HepG2 (cell line): ENCODE data around the gene ORC4. TPM values are rescaled to one million over a fixed set of nuclear protein-coding genes. Genes with fewer than 3 reads are reported as not detected.

Source experiments
- DR1 ChIP-seq: sonication (generic); formaldehyde crosslinking; IDR thresholded peaks from 2 replicates; pipeline ENCODE4 v1.8.0; 2021; ENCODE audit warnings: mild to moderate bottlenecking, missing genetic modification reagents, inconsistent platforms
- EEA1 ChIP-seq: sonication (generic); formaldehyde crosslinking; IDR thresholded peaks from 2 replicates; pipeline ENCODE4 v1.5.1; 2020; ENCODE audit warnings: mild to moderate bottlenecking, missing genetic modification reagents, borderline replicate concordance
- HHEX ChIP-seq: IDR thresholded peaks from 2 replicates; pipeline ENCODE4 v1.6.1; 2016; ENCODE audit warnings: control low read depth
- JUN ChIP-seq: sonication (generic); formaldehyde crosslinking; IDR thresholded peaks from 2 replicates; pipeline ENCODE4 v1.4.0; 2020; ENCODE audit warnings: mild to moderate bottlenecking, missing genetic modification reagents
- KDM6A ChIP-seq: IDR thresholded peaks from 2 replicates; pipeline ENCODE4 v1.6.1; 2016; ENCODE audit warnings: low read depth
- LBX2 ChIP-seq: sonication (generic); formaldehyde crosslinking; IDR thresholded peaks from 2 replicates; pipeline ENCODE4 v1.5.0; 2020; ENCODE audit warnings: missing genetic modification reagents, mild to moderate bottlenecking, borderline replicate concordance
- NFKB2 ChIP-seq: sonication (generic); formaldehyde crosslinking; IDR thresholded peaks from 2 replicates; pipeline ENCODE4 v1.4.0; 2020; ENCODE audit warnings: missing genetic modification reagents, borderline replicate concordance
- NR0B2 ChIP-seq: sonication (generic); formaldehyde crosslinking; IDR thresholded peaks from 2 replicates; pipeline ENCODE4 v1.4.0; 2020; ENCODE audit warnings: mild to moderate bottlenecking, missing genetic modification reagents
- NR2F1 ChIP-seq, 2 experiments: fragments of 450-650 bp in 1 of 2; formaldehyde crosslinking in 1 of 2; IDR thresholded peaks; 2 replicates each; pipeline versions ENCODE4 v1.5.0 to v1.6.1; 2016 to 2020; ENCODE audit warnings: mild to moderate bottlenecking in 1 of 2, missing compliant biosample characterization in 1 of 2, missing genetic modification reagents in 1 of 2, moderate library complexity in 1 of 2
- POGZ ChIP-seq: sonication (generic); formaldehyde crosslinking; IDR thresholded peaks from 2 replicates; pipeline ENCODE4 v1.4.0; 2020; ENCODE audit warnings: mild to moderate bottlenecking, missing genetic modification reagents
- POLR2AphosphoS2 ChIP-seq: IDR thresholded peaks from 2 replicates; pipeline ENCODE4 v1.6.1; 2011; ENCODE audit warnings: low read depth, low read length, improper control_type of control experiment
- POLR2AphosphoS5 ChIP-seq: IDR thresholded peaks from 2 replicates; pipeline ENCODE4 v1.6.1; 2012; ENCODE audit warnings: low read depth, low read length
- RARG ChIP-seq: sonication (generic); formaldehyde crosslinking; IDR thresholded peaks from 2 replicates; pipeline ENCODE4 v1.4.0; 2020; ENCODE audit warnings: low read depth, mild to moderate bottlenecking, missing genetic modification reagents
- SYNCRIP ChIP-seq: fragments of 200-400 bp; formaldehyde crosslinking; IDR thresholded peaks from 2 replicates; pipeline ENCODE4 v1.6.1; 2018; ENCODE audit warnings: mild to moderate bottlenecking, low read depth, low read length; ENCODE audit not compliant: insufficient read depth
- ZBTB1 ChIP-seq: sonication (generic); formaldehyde crosslinking; IDR thresholded peaks from 2 replicates; pipeline ENCODE4 v1.4.0; 2020; ENCODE audit warnings: missing genetic modification reagents, borderline replicate concordance
- ZBTB34 ChIP-seq: sonication (generic); formaldehyde crosslinking; IDR thresholded peaks from 2 replicates; pipeline ENCODE4 v1.8.0; 2022; ENCODE audit warnings: mild to moderate bottlenecking, missing genetic modification reagents
- ZBTB37 ChIP-seq: sonication (generic); formaldehyde crosslinking; IDR thresholded peaks from 2 replicates; pipeline ENCODE4 v1.4.0; 2020; ENCODE audit warnings: mild to moderate bottlenecking, missing genetic modification reagents
- ZBTB7A ChIP-seq: sonication (generic); formaldehyde crosslinking; IDR thresholded peaks from 2 replicates; pipeline ENCODE4 v1.8.0; 2022; ENCODE audit warnings: mild to moderate bottlenecking, missing genetic modification reagents
- ZC3H4 ChIP-seq: sonication (generic); formaldehyde crosslinking; IDR thresholded peaks from 2 replicates; pipeline ENCODE4 v1.4.0; 2020; ENCODE audit warnings: missing genetic modification reagents, borderline replicate concordance
- ZNF124 ChIP-seq: sonication (generic); formaldehyde crosslinking; IDR thresholded peaks from 2 replicates; pipeline ENCODE4 v1.4.0; 2020; ENCODE audit warnings: missing genetic modification reagents
- ZNF230 ChIP-seq: sonication (generic); formaldehyde crosslinking; IDR thresholded peaks from 2 replicates; pipeline ENCODE4 v1.4.0; 2020; ENCODE audit warnings: mild to moderate bottlenecking, missing genetic modification reagents
- ZNF317 ChIP-seq: sonication (generic); formaldehyde crosslinking; IDR thresholded peaks from 2 replicates; pipeline ENCODE4 v1.5.0; 2020; ENCODE audit warnings: mild to moderate bottlenecking, missing genetic modification reagents
- ZNF44 ChIP-seq: sonication (generic); formaldehyde crosslinking; IDR thresholded peaks from 2 replicates; pipeline ENCODE4 v1.5.1; 2020; ENCODE audit warnings: mild to moderate bottlenecking, missing genetic modification reagents
- ZNF564 ChIP-seq: sonication (generic); formaldehyde crosslinking; IDR thresholded peaks from 2 replicates; pipeline ENCODE4 v1.8.1; 2023; ENCODE audit warnings: mild to moderate bottlenecking, missing genetic modification reagents
- ZNF703 ChIP-seq: sonication (generic); formaldehyde crosslinking; IDR thresholded peaks from 2 replicates; pipeline ENCODE4 v1.5.1; 2020; ENCODE audit warnings: missing genetic modification reagents, mild to moderate bottlenecking, moderate library complexity, borderline replicate concordance
- ZNF879 ChIP-seq: sonication (generic); formaldehyde crosslinking; IDR thresholded peaks from 2 replicates; pipeline ENCODE4 v1.8.1; 2023; ENCODE audit warnings: missing genetic modification reagents
- polyA plus RNA-seq, 8 experiments: library from polyadenylated mRNA; depleted of rRNA in 3 of 8; stranded (reverse) in 7 of 8; unstranded in 1 of 8; fragments of >200 nt; fragmentation: Illumina TruSeq in 4 of 8; extraction: Trizol in 4 of 8; gene quantifications; 2 replicates each; pipeline versions ENCODE4 v1.2.1 to v1.2.3, GENCODE V29; 2011 to 2016; ENCODE audit warnings: low read depth in 4 of 8, missing spikeins in 1 of 8, mixed read lengths in 1 of 8; ENCODE audit not compliant: insufficient read depth in 1 of 8
- total RNA-seq, 5 experiments: library from RNA; depleted of rRNA; stranded (reverse); fragments of >200 nt; fragmentation: Illumina TruSeq; extraction: Trizol; gene quantifications; 2 replicates each; pipeline ENCODE4 v1.2.3, GENCODE V29; 2016; ENCODE audit warnings: low read depth in 1 of 5

Gene ORC4
- total and polyA plus RNA-seq, 2 of the 13 experiments (the other 11 are each of a cell fraction or from before 2014, with no cell fraction given): 28.6 to 84.8 TPM

GRCh38 chr2:147927053-147927588 is 93.4 kb downstream of the ORC4 start (continued):
- TF ChIP-seq ZC3H4 (CRISPR knock-in tag) (no peak), JUN (peak; percentile 90), NR2F1 (CRISPR knock-in tag; IDR thresholded peaks at IDR 0.05) (peak in 1 of 2 experiments; percentile 35; a peak in 2 of 4 replicates), SYNCRIP (no peak), ZBTB34 (CRISPR knock-in tag) (peak; percentile 86; the same call in 1 of the 2 replicates), KDM6A (CRISPR knock-in tag) (peak; percentile 95), EEA1 (CRISPR knock-in tag) (no peak), ZNF564 (peak; percentile 45; the same call in 1 of the 2 replicates), DR1 (CRISPR knock-in tag) (no peak; the same call in 1 of the 2 replicates), ZNF230 (CRISPR knock-in tag) (no peak; the same call in 1 of the 2 replicates), ZBTB1 (CRISPR knock-in tag) (no peak), POLR2AphosphoS5 (no peak), RARG (CRISPR knock-in tag) (no peak), NR0B2 (CRISPR knock-in tag) (no peak), NFKB2 (CRISPR knock-in tag) (no peak), ZNF703 (no peak), ZNF44 (0 out of 2 replicates have a peak, but pooled peaks have one; percentile 53), ZBTB37 (CRISPR knock-in tag) (no peak), ZBTB7A (CRISPR knock-in tag) (no peak), HHEX (CRISPR knock-in tag) (peak; percentile 71), ZNF124 (CRISPR knock-in tag) (peak; percentile 72; the same call in 1 of the 2 replicates), ZNF317 (CRISPR knock-in tag) (peak; percentile 77; the same call in 1 of the 2 replicates), ZNF879 (no peak), POLR2AphosphoS2 (no peak), LBX2 (CRISPR knock-in tag) (no peak), POGZ (peak; percentile 95)
